GM12865 (cell line): ENCODE data around the gene RGMB.
"Not testable (repeated sequence)": the region's sequence is repeated elsewhere in the genome, so short reads cannot be mapped to it uniquely, and the experiment has no call there.

Source experiments
- DNase-seq: peaks from one replicate; pipeline ENCODE4 v3.0.0; 2010; ENCODE audit warnings: low read depth
- H3K4me3 ChIP-seq: 2 replicates; pipeline ENCODE4 v1.5.1; 2011; ENCODE audit warnings: mild to moderate bottlenecking, low read depth, low read length, control low read depth
- TF ChIP-seq, protein P1 (sequence below): IDR thresholded peaks from 2 replicates; pipeline ENCODE4 v1.5.1; 2011; ENCODE audit warnings: low read length, control low read depth, low read depth, inconsistent platforms; ENCODE audit not compliant: insufficient read depth; ENCODE audit errors: missing control alignments

RGMB gene

DNA sequence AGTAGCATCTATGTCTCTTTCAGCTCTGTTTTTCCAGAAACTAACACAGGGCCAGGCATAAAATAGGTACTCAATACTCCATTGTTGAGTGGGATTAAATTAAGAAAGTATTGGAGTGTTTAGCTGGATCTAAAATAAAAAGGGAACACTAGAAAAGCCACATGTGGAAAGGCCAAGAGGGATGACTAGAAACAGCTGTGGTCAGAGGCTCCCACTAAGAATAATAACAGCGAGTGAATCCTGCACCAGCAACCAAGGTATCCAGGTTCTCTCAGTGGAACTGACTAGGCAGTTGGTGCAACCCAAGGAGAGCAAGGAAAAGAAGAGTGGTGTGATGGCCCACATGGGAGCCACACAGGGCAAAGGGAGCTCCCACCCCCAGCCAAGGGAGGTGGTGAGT, 31.5 kb upstream of the RGMB start:
- TF ChIP-seq, protein P1, sequence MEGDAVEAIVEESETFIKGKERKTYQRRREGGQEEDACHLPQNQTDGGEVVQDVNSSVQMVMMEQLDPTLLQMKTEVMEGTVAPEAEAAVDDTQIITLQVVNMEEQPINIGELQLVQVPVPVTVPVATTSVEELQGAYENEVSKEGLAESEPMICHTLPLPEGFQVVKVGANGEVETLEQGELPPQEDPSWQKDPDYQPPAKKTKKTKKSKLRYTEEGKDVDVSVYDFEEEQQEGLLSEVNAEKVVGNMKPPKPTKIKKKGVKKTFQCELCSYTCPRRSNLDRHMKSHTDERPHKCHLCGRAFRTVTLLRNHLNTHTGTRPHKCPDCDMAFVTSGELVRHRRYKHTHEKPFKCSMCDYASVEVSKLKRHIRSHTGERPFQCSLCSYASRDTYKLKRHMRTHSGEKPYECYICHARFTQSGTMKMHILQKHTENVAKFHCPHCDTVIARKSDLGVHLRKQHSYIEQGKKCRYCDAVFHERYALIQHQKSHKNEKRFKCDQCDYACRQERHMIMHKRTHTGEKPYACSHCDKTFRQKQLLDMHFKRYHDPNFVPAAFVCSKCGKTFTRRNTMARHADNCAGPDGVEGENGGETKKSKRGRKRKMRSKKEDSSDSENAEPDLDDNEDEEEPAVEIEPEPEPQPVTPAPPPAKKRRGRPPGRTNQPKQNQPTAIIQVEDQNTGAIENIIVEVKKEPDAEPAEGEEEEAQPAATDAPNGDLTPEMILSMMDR: no peak
- H3K4me3 ChIP-seq: no peak overlapping the region
- DNase-seq: no peak

DNA sequence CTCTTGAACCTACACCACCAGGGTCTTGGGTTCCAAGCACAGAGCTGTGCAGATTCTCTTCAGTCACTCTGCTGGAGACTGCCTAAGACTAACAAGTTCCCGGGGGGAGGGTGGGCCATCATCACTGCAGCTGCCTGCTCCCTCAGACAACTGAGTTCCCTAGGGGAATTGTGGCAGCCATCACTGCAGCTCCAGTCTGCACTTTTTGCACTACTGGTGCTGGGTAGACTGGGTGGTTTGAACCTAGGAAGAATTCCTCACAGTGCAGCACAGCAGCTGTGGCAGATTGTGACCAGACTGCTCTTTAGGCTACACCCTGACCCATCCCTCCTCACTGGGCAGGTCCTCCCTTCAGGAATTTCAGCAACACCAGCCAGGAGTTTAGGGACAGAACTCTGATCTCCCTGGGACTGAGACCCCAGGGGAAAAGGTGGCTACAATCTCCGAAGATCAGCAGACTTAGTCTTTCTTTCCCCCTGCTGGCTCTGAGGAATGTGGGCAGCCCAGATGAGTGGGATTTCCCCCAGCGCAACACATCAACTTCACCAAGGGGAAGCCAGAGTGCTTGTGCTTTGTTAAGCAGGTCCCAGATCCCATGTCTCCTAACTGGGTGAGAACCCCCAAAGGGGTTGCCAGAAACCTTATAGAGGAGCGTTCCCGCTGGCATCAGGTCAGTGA, 30.9 kb upstream of the RGMB start:
- TF ChIP-seq, protein P1: no peak
- DNase-seq: no peak
- no peak overlapping the region for H3K4me3 ChIP-seq

DNA sequence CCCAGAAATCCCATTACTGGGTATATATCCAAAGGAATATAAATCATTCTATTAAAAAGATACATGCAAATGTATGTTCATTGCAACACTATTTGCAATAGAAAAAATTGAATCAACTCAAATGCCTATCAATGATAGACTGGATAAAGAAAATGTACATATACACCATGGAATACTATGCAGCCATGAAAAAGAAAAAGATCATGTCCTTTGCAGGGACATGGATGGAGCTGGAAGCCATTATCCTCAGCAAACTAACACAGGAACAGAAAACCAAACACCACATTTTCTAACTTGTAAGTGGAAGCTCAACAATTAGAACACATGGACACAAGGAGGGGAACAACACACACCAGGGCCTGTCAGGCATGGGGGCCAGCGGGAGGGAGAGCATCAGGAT, 25.2 kb upstream of the RGMB start:
- DNase-seq, H3K4me3 ChIP-seq: not testable (repeated sequence)

DNA sequence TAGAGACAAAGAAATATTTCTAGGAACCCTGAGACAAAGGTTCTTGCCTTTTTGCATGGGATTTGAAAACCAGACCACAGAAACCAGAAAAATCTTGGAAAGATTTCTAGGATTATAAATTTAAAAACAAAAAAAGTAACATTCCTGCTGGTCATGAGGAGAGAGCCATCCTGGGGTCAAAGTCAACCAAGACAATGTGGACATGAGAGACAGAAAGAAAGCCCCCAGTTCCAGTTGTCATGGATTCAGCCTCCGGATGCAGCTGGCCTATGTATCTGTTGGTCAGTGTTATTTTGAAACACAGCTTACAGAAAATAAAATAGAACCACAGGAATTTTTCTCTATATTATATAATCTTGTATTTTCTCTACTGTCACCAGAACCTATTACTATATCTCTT, 24.4 kb upstream of the RGMB start:
- TF ChIP-seq, protein P1: no peak

DNA sequence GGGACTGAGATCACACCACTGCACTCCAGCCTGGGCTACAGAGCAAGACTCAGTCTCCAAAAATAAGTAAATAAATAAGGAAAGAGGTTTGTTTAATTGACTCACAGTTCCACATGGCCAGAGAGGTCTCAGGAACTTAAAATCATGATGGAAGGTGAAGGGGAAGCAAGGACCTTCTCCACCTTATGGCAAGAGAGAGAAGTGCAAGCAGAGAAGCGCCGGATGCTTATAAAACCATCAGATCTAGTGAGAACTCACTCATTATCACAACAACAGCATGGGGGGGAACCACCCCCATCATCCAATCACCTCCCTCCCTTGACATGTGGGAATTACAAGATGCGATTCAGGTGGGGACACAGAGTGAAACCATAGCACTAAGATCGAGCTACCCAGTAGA, 22.8 kb upstream of the RGMB start:
- DNase-seq: peak; percentile 49
- no peak overlapping the region for H3K4me3 ChIP-seq
- TF ChIP-seq, protein P1: peak; percentile 58

More for the DNA sequence above, 24.4 kb upstream of the RGMB start:
- no peak overlapping the region for H3K4me3 ChIP-seq
- DNase-seq: no peak

DNA sequence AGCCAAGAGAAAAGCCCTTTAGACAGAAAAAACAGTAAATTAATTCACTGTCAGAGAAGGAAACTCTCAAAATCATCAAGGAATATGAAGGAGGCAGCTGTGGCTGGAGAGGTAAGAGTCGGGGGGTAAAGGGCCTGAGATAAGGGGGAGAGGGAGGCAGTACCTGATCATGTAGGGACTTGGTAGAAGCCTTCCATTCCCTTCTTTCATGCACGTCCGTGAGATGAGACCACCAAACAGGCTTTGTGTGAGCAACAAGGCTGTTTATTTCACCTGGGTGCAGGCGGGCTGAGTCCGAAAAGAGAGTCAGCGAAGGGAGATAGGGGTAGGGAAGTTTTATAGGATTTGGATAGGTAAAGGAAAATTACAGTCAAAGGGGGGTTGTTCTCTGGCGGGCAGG, 21.1 kb upstream of the RGMB start:
- not testable (repeated sequence) for H3K4me3 ChIP-seq, DNase-seq

DNA sequence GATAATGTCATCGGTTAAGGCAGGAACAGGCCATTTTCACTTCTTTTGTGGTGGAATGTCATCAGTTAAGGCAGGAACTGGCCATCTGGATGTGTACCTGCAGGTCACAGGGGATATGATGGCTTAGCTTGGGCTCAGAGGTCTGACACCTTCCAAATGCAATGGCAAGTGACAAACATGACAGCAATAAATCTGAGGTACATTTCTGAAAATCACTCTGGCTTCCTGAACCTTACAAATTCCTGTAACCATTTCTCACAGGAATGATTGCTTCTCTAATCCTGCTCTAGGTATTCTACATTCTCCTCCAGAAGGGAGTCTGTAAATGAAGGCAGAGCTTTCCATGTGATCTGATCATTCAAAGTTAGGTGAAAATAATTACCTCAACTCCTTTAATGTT, 20.7 kb upstream of the RGMB start:
- not testable (repeated sequence) for DNase-seq, H3K4me3 ChIP-seq

DNA sequence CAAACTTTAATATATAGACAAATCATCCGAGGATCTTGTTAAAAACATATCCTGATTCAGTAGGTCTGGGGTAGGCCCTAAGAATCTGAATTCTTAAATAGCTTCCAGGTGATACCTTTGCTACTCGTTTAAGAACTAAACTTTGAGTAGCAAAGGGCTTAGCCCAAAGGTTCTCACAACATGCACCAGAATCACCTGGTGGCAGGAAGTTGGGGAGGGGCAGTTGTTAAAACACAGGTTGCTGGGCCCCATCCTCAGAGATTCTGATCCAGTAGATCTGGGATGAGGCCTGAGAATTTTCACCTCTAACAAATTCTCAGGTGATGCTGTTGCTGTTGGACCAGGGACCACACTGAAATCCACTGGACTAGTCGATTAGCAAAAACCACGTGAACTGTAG, 20.0 kb upstream of the RGMB start:
- no peak overlapping the region for H3K4me3 ChIP-seq
- DNase-seq: no peak
- TF ChIP-seq, protein P1: no peak
